ENCODE data around the gene ZC2HC1C.

DNA sequence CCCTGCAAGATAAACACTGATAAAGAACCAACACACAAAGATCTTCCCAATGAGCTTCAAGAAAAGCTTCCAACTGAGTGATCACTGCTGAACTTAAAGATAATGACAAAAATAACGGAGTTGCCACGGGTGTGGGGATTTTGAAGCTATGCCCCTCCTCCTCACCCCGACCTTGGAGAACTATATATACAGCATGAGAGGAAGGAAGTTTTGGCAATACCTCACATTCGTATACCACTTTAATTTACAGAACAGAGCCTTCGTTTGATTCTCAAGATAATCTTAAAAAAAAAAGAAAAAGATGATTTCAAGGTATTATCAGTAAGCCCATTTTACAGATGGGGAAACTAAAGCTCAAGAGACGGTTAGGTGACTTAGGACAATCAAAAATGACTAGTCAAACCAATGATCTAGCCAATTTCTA, 56.7 kb downstream of the ZC2HC1C start:
- TF ChIP-seq CREB1 (CRISPR knock-in tag; IDR thresholded peaks at IDR 0.05; ENCODE audit: low read depth) = no peak
- TF ChIP-seq, protein P1, sequence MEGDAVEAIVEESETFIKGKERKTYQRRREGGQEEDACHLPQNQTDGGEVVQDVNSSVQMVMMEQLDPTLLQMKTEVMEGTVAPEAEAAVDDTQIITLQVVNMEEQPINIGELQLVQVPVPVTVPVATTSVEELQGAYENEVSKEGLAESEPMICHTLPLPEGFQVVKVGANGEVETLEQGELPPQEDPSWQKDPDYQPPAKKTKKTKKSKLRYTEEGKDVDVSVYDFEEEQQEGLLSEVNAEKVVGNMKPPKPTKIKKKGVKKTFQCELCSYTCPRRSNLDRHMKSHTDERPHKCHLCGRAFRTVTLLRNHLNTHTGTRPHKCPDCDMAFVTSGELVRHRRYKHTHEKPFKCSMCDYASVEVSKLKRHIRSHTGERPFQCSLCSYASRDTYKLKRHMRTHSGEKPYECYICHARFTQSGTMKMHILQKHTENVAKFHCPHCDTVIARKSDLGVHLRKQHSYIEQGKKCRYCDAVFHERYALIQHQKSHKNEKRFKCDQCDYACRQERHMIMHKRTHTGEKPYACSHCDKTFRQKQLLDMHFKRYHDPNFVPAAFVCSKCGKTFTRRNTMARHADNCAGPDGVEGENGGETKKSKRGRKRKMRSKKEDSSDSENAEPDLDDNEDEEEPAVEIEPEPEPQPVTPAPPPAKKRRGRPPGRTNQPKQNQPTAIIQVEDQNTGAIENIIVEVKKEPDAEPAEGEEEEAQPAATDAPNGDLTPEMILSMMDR (conservative IDR thresholded peaks at IDR 0.05; ENCODE audit: low read depth in 2 of 2) = no peak
- TF ChIP-seq EZH2 (IDR thresholded peaks at IDR 0.05; ENCODE audit: low read depth, unreplicated experiment) = no peak
- no peak for TF ChIP-seq POLR2AphosphoS5 (IDR thresholded peaks at IDR 0.05; ENCODE audit: low read depth)
